Gastroesophageal sphincter (tissue), 4 donors: Measurements from ENCODE around the gene SEMA5B. TPM values are rescaled to one million over a fixed set of nuclear protein-coding genes. Genes with fewer than 3 reads are reported as not detected.

Experiments used
- ATAC-seq: fragments of 150-250 bp; one replicate; pipeline ENCODE4 v1.9.1; 2016; ENCODE audit warnings: mild to moderate bottlenecking, moderate library complexity
- H3K27ac ChIP-seq, 4 donors: fragments of 200-600 bp; sonication (generic) in 3 of 4; 1 replicate in 3 of 4; 2 replicates in 1 of 4; pipeline ENCODE4 v1.5.1; 2016 to 2019
- H3K27me3 ChIP-seq: fragments of 200-600 bp; sonication (generic); one replicate; pipeline ENCODE4 v1.5.1; 2019
- H3K36me3 ChIP-seq, 2 donors: fragments of 200-600 bp; sonication (generic); one replicate each; pipeline ENCODE4 v1.5.1; 2019; ENCODE audit warnings: control low read depth in 1 of 2
- H3K4me1 ChIP-seq, 3 donors: fragments of 200-600 bp; sonication (generic); 1 replicate in 2 of 3; 2 replicates in 1 of 3; pipeline ENCODE4 v1.5.1; 2016 to 2019; ENCODE audit warnings: control low read depth in 2 of 3
- H3K4me3 ChIP-seq, 2 donors: fragments of 200-600 bp; sonication (generic); one replicate each; pipeline ENCODE4 v1.5.1; 2019; ENCODE audit warnings: mild to moderate bottlenecking in 1 of 2, moderate library complexity in 1 of 2
- H3K9me3 ChIP-seq, 3 donors: fragments of 200-600 bp; sonication (generic); one replicate each; pipeline ENCODE4 v1.5.1; 2017 to 2019; ENCODE audit warnings: control low read depth in 2 of 3
- CTCF ChIP-seq, 4 experiments: fragments of 200-600 bp in 2 of 4; fragments of 450-650 bp in 2 of 4; sonication (generic) in 1 of 4; IDR thresholded peaks; one replicate each; pipeline ENCODE4 v1.5.1; 2017 to 2019; ENCODE audit warnings: antibody characterized with exemption in 4 of 4, mild to moderate bottlenecking in 2 of 4, moderate library complexity in 2 of 4
- EP300 ChIP-seq: sonication (generic); formaldehyde crosslinking; IDR thresholded peaks from one replicate; pipeline ENCODE4 v1.6.1; 2017; ENCODE audit warnings: antibody characterized with exemption, mild to moderate bottlenecking
- POLR2A ChIP-seq, 2 donors: fragments of 450-650 bp; IDR thresholded peaks; one replicate each; pipeline ENCODE4 v1.6.1; 2017; ENCODE audit warnings: antibody characterized with exemption in 2 of 2, mild to moderate bottlenecking in 2 of 2, moderate library complexity in 1 of 2
- POLR2AphosphoS5 ChIP-seq: sonication (generic); formaldehyde crosslinking; IDR thresholded peaks from one replicate; pipeline ENCODE4 v1.6.1; 2017; ENCODE audit warnings: antibody characterized with exemption
- WGBS, 2 donors: methylation state at CpG; one replicate each; pipeline ENCODE4 v1.1.5; 2018; ENCODE audit warnings: low coverage in 1 of 2; 5-methylcytosine and 5-hydroxymethylcytosine counted together
- total RNA-seq, 4 donors: library from RNA; depleted of rRNA; stranded (reverse); fragments of >200 nt; gene quantifications; one replicate each; pipeline ENCODE4 v1.1.0, GENCODE V29; 2016

Gene SEMA5B
- total RNA-seq, 4 donors from 2014 or later: 0.31 to 0.69 (median 0.32) TPM; not detected in 1

GRCh38 chr3:122931636-122932035 is 95.9 kb downstream of the SEMA5B start:
- TF ChIP-seq POLR2A (IDR thresholded peaks at IDR 0.05): no peak
- no peak for TF ChIP-seq EP300
- TF ChIP-seq POLR2AphosphoS5: no peak
- TF ChIP-seq CTCF (IDR thresholded peaks at IDR 0.05): no peak
- 80 to 89% methylated on average over 4 of the region's 4 CpGs for WGBS, 2 donors
- Histone ChIP-seq H3K4me3 (no peak overlapping the region), H3K9me3 (no peaks in the 10 kb centered on the region), H3K36me3 (no peaks in the 10 kb centered on the region), H3K4me1 (no peaks in the 10 kb centered on the region), H3K27me3 (no peaks in the 10 kb centered on the region), H3K27ac (no peak overlapping the region)
- ATAC-seq: no peak

- H3K4me1 ChIP-seq: no peaks in the 10 kb centered on the region
- H3K4me3 ChIP-seq: no peak overlapping the region
- H3K9me3 ChIP-seq: no peaks in the 10 kb centered on the region
- ATAC-seq: no peak
- H3K27me3 ChIP-seq: no peaks in the 10 kb centered on the region
- H3K27ac ChIP-seq: no peak overlapping the region
- H3K36me3 ChIP-seq: no peaks in the 10 kb centered on the region
- 80 to 100% methylated on average over 1 to 10 of the region's 14 CpGs for WGBS, 2 donors
- TF ChIP-seq POLR2A (IDR thresholded peaks at IDR 0.05) (no peak), CTCF (IDR thresholded peaks at IDR 0.05) (no peak), EP300 (no peak), POLR2AphosphoS5 (no peak)
Observed at GRCh38 chr3:122930063-122930997, 97.2 kb downstream of the SEMA5B start.

- Histone ChIP-seq H3K27ac (no peak overlapping the region), H3K27me3 (peaks cover 2% of the 10 kb centered on the region), H3K9me3 (no peaks in the 10 kb centered on the region), H3K36me3 (no peaks in the 10 kb centered on the region), H3K4me1 (no peaks in the 10 kb centered on the region), H3K4me3 (no peak overlapping the region)
- TF ChIP-seq EP300: no peak
- no peak for TF ChIP-seq CTCF (IDR thresholded peaks at IDR 0.05)
- no peak for TF ChIP-seq POLR2A (IDR thresholded peaks at IDR 0.05)
- no peak for ATAC-seq
- WGBS, 2 donors: 45 to 52% methylated on average over 2 to 3 of the region's 12 CpGs
Observed at GRCh38 chr3:122929188-122930062, 98.1 kb downstream of the SEMA5B start.

GRCh38 chr3:122928396-122929187 is 99.0 kb downstream of the SEMA5B start:
- Histone ChIP-seq H3K9me3 (no peaks in the 10 kb centered on the region), H3K4me3 (no peak overlapping the region), H3K4me1 (no peaks in the 10 kb centered on the region), H3K27me3 (peaks cover 11% of the 10 kb centered on the region), H3K36me3 (no peaks in the 10 kb centered on the region), H3K27ac (no peak overlapping the region)
- no peak for ATAC-seq
- 90 to 96% methylated on average over 4 to 6 of the region's 24 CpGs for WGBS, 2 donors
- no peak for TF ChIP-seq CTCF (IDR thresholded peaks at IDR 0.05)
- no peak for TF ChIP-seq POLR2A (IDR thresholded peaks at IDR 0.05)
- TF ChIP-seq POLR2AphosphoS5: no peak
- TF ChIP-seq EP300: no peak
